Mammary epithelial cell (primary cell): Measurements from ENCODE around the gene AKT3.

Experiments used
- CTCF ChIP-seq, 2 donors: IDR thresholded peaks in 1 of 2; conservative IDR thresholded peaks in 1 of 2; 2 replicates each; pipeline ENCODE4 v1.5.1; 2011 to 2012; ENCODE audit warnings: inconsistent platforms in 2 of 2, low read length in 2 of 2, mild to moderate bottlenecking in 2 of 2, control low read depth in 1 of 2, low read depth in 1 of 2; ENCODE audit not compliant: insufficient read depth in 1 of 2; ENCODE audit errors: extremely low read depth in 1 of 2
- EZH2 ChIP-seq: IDR thresholded peaks from 2 replicates; pipeline ENCODE4 v1.6.1; 2012; ENCODE audit warnings: low read length, inconsistent platforms, borderline replicate concordance

GRCh38 chr1:243885806-243886205 is 35.8 kb upstream of the AKT3 start:
- TF ChIP-seq CTCF (conservative IDR thresholded peaks at IDR 0.05 in 1 of 2, IDR thresholded peaks at IDR 0.05 in 1 of 2; ENCODE audit: extremely low read depth in 1 of 2, insufficient read depth in 1 of 2, low read depth in 1 of 2, low read length in 2 of 2) (no peak), EZH2 (no peak)
